CD8-positive, alpha-beta memory T cell (primary cell): ENCODE results near the gene RAD51B. TPM values are rescaled to one million over a fixed set of nuclear protein-coding genes. Genes with fewer than 3 reads are reported as not detected.

Experiments
- CTCF ChIA-PET: fragments of 350-600 bp; sonication (Branson Sonifier 250); formaldehyde crosslinking; loops from one replicate; lab custom pipeline; 2021; ENCODE audit warnings: antibody characterized with exemption; lab: Charles Lee
- POLR2A ChIA-PET: fragments of 350-600 bp; sonication (Branson Sonifier 250); formaldehyde crosslinking; loops from one replicate; lab custom pipeline; 2021; ENCODE audit warnings: antibody characterized with exemption; lab: Charles Lee
- DNase-seq, 5 donors: peaks; one replicate each; pipeline versions ENCODE4 v3.0.0 to v3.0.0-alpha.2; 2020 to 2022; ENCODE audit warnings: mixed read lengths in 1 of 5
- H3K27ac ChIP-seq: one replicate; pipeline ENCODE4 v1.7.0; 2013; ENCODE audit warnings: low read depth, mild to moderate bottlenecking, low read length, moderate library complexity
- H3K27me3 ChIP-seq: 2 replicates; pipeline ENCODE4 v1.7.0; 2013; ENCODE audit warnings: low read length, mild to moderate bottlenecking; ENCODE audit not compliant: insufficient read depth, poor library complexity, severe bottlenecking
- H3K36me3 ChIP-seq: 2 replicates; pipeline ENCODE4 v1.7.0; 2013; ENCODE audit warnings: mild to moderate bottlenecking, low read length, moderate library complexity; ENCODE audit not compliant: insufficient read depth
- H3K4me1 ChIP-seq: 2 replicates; pipeline ENCODE4 v1.7.0; 2013; ENCODE audit warnings: mild to moderate bottlenecking, low read length, moderate library complexity; ENCODE audit not compliant: insufficient read depth
- H3K4me3 ChIP-seq: 2 replicates; pipeline ENCODE4 v1.7.0; 2013; ENCODE audit warnings: mild to moderate bottlenecking, low read length
- H3K9me3 ChIP-seq: 2 replicates; pipeline ENCODE4 v1.7.0; 2013; ENCODE audit warnings: mild to moderate bottlenecking, low read length
- H3K27ac Mint-ChIP-seq, 8 donors: one replicate each; pipeline ENCODE4 v1.8.0; 2020 to 2021; ENCODE audit warnings: mixed read lengths in 8 of 8, mild to moderate bottlenecking in 6 of 8, inconsistent platforms in 3 of 8, moderate library complexity in 3 of 8
- H3K27me3 Mint-ChIP-seq, 2 donors: one replicate each; pipeline ENCODE4 v1.8.0; 2020 to 2021; ENCODE audit warnings: mixed read lengths in 2 of 2, mild to moderate bottlenecking in 1 of 2, moderate library complexity in 1 of 2
- H3K36me3 Mint-ChIP-seq, 3 donors: one replicate each; pipeline ENCODE4 v1.8.0; 2020 to 2021; ENCODE audit warnings: mixed read lengths in 3 of 3, inconsistent platforms in 1 of 3, mild to moderate bottlenecking in 1 of 3
- H3K4me1 Mint-ChIP-seq, 3 donors: one replicate each; pipeline ENCODE4 v1.8.0; 2020 to 2021; ENCODE audit warnings: mixed read lengths in 3 of 3, inconsistent platforms in 1 of 3, mild to moderate bottlenecking in 1 of 3
- H3K4me3 Mint-ChIP-seq, 7 donors: one replicate each; pipeline ENCODE4 v1.8.0; 2020 to 2021; ENCODE audit warnings: mixed read lengths in 7 of 7, mild to moderate bottlenecking in 6 of 7, moderate library complexity in 4 of 7, inconsistent platforms in 2 of 7
- H3K9me3 Mint-ChIP-seq, 5 donors: one replicate each; pipeline ENCODE4 v1.8.0; 2020 to 2022; ENCODE audit warnings: mixed read lengths in 5 of 5, mild to moderate bottlenecking in 3 of 5, moderate library complexity in 2 of 5, inconsistent platforms in 1 of 5
- polyA plus RNA-seq: library from polyadenylated mRNA; unstranded; fragments of 300-500 nt; fragmentation: Illumina TruSeq; gene quantifications from one replicate; pipeline ENCODE4 v1.2.3, GENCODE V29; 2021
- total RNA-seq, 2 experiments: library from RNA; stranded (reverse); gene quantifications; one replicate each; pipeline ENCODE4 v1.2.3, GENCODE V29; 2021

Gene RAD51B
- total and polyA plus RNA-seq, 3 experiments from 2014 or later: 15.7 to 22.9 (median 17.4) TPM

DNA sequence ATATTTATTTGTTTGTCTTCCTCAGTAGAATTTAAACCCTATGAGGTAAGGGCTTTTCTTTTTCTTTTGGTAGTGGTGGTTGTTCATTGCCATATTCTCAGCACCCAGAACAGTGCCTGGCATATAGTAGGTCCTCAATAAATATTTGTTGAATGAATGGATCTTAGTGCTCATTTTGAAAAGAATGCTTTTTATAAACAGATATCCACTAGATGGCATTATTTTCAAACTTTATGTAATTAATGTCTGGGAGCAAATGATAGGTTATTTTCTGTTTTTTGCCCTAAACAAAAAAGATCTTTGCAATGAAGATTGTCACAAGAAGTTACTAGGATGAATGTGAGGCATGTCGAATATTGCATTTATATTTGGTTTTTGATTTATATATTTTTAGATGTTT is 64.1 kb downstream of the RAD51B start:
- no peak overlapping the region for H3K27ac ChIP-seq
- no peak for DNase-seq
- Mint-ChIP-seq H3K27ac (no peak overlapping the region), H3K4me3 (no peak overlapping the region), H3K27me3 (no peaks in the 10 kb centered on the region), H3K36me3 (peaks cover 4 to 9% (median 4%) of the 10 kb centered on the region in 3 donors), H3K9me3 (no peaks in the 10 kb centered on the region), H3K4me1 (peaks cover 27 to 38% (median 33%) of the 10 kb centered on the region in 3 donors)
- H3K4me1 ChIP-seq: peaks cover 5% of the 10 kb centered on the region
- H3K4me3 ChIP-seq: no peak overlapping the region
- H3K9me3 ChIP-seq: no peaks in the 10 kb centered on the region
- no peaks in the 10 kb centered on the region for H3K27me3 ChIP-seq
- H3K36me3 ChIP-seq: no peaks in the 10 kb centered on the region
- ChIA-PET POLR2A (no interaction called here), CTCF (interaction anchor here (2.7 kb wide), 1 partner anchor 960 kb away, joined by 17 read pairs; no protein-coding TSS in a partner anchor)

DNA sequence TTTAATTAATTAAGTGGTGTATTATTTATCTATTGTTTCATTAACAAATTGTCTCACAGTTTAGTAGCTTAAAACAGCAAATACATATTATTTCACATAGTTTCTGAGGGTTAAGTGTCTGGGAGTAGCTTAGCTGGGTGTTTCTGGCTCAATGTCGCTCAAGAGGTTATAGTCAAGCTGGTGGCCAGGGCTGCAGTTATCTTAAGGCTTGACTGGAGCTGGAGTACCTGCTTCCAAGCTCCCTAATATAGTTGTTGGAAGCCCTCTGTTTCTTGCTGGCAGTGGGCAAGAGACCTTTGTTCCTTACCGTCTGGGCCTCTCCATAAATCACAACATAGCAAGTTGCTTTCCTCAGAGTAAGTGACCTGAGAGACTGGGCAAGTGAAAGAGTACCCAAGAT is 66.6 kb downstream of the RAD51B start:
- Histone ChIP-seq H3K36me3 (no peaks in the 10 kb centered on the region), H3K4me1 (peaks cover 5% of the 10 kb centered on the region), H3K9me3 (no peaks in the 10 kb centered on the region), H3K4me3 (no peak overlapping the region), H3K27me3 (no peaks in the 10 kb centered on the region), H3K27ac (no peak overlapping the region)
- DNase-seq: no peak
- H3K27ac Mint-ChIP-seq: peak overlapping the region in 2 of 8 donors; percentile 17 to 34
- ChIA-PET CTCF (no interaction called here), POLR2A (no interaction called here)
- peaks cover 22 to 29% (median 24%) of the 10 kb centered on the region in 3 donors for H3K4me1 Mint-ChIP-seq
- no peaks in the 10 kb centered on the region for H3K27me3 Mint-ChIP-seq
- H3K4me3 Mint-ChIP-seq: no peak overlapping the region
- H3K36me3 Mint-ChIP-seq: peaks cover 4 to 9% (median 4%) of the 10 kb centered on the region in 3 donors
- H3K9me3 Mint-ChIP-seq: no peaks in the 10 kb centered on the region

DNA sequence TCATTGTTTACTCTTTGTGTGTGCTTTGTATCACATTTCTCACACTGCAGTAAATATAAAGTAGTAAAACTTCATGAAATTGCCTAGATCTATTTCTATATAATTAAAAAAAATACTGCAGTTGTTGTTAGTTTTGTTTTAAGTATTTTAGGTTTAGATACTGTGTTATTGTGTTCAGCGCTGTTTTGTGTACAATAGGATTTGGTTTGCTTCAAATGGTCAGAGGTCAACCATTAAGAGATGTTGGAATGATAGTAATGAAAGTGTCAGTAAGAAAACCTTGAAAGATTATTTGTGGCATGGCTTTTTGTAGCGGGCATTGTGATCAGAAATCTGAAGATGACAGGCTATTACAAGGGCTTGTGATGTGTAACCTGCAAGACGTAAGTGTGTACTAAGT is 67.9 kb downstream of the RAD51B start:
- Histone ChIP-seq H3K36me3 (no peaks in the 10 kb centered on the region), H3K9me3 (no peaks in the 10 kb centered on the region), H3K4me3 (no peak overlapping the region), H3K27me3 (no peaks in the 10 kb centered on the region), H3K4me1 (no peaks in the 10 kb centered on the region), H3K27ac (no peak overlapping the region)
- no peak overlapping the region for H3K27ac Mint-ChIP-seq
- CTCF ChIA-PET: no interaction called here
- POLR2A ChIA-PET: no interaction called here
- no peaks in the 10 kb centered on the region for H3K27me3 Mint-ChIP-seq
- no peak overlapping the region for H3K4me3 Mint-ChIP-seq
- H3K9me3 Mint-ChIP-seq: no peaks in the 10 kb centered on the region
- peaks cover 4 to 7% (median 4%) of the 10 kb centered on the region in 3 donors for H3K36me3 Mint-ChIP-seq
- peaks cover 12 to 16% (median 13%) of the 10 kb centered on the region in 3 donors for H3K4me1 Mint-ChIP-seq
- no peak for DNase-seq

DNA sequence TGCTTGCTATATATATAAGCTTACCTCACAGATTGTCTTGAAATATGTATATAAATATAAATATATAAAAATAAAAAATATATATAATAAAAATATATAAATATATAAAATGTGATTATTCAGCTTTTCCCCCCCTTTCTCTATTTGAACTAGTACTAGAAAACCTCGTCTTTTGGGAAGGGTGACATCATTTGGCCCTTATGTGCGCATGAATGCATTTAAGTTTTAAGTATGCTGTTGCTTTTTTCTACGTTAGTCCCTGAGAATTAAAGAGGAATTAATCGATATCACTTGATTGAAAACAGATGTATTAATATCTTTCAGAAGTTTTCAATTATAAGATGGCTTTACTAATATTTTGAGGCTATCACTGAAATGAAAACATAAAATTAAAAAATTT is 69.9 kb downstream of the RAD51B start:
- Histone ChIP-seq H3K27me3 (no peaks in the 10 kb centered on the region), H3K4me3 (no peak overlapping the region), H3K4me1 (no peaks in the 10 kb centered on the region), H3K27ac (no peak overlapping the region), H3K9me3 (no peaks in the 10 kb centered on the region), H3K36me3 (no peaks in the 10 kb centered on the region)
- H3K27me3 Mint-ChIP-seq: no peaks in the 10 kb centered on the region
- no peak for DNase-seq
- CTCF ChIA-PET: no interaction called here
- H3K4me3 Mint-ChIP-seq: no peak overlapping the region
- POLR2A ChIA-PET: no interaction called here
- no peak overlapping the region for H3K27ac Mint-ChIP-seq
- H3K4me1 Mint-ChIP-seq: peaks cover 2 to 4% (median 3%) of the 10 kb centered on the region in 3 donors
- H3K9me3 Mint-ChIP-seq: no peaks in the 10 kb centered on the region
- peaks cover 4 to 7% (median 4%) of the 10 kb centered on the region in 3 donors for H3K36me3 Mint-ChIP-seq

DNA sequence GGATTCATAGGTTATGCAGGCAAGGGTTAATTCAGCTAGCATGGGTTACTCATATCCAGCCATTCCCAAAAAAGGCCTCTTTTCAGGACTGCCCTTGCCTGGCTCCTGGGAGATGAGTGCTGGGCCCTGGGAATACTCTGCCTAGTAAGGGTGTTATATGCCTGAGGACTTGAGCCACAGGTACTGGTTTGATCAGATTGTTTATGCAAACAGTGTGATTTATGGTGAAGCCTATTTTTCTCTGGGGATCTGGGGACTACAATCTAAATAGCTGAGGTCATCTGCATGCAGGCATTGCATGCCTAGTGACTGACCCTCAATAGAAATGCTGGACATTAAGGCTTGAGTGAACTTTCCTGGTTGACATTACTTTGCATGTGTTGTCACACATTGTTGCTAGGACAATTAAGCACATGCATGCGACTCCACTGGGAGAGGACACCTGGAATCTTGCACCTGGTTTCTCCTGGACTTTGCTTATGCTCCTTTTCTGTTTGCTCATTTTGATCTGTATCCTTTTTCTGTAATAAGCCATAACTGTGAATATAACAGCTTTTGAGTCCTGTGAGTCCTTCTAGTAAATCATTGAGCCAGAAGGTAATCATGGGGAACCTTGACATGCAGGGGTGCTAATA is 73.0 kb downstream of the RAD51B start:
- no peak overlapping the region for H3K27ac ChIP-seq
- CTCF ChIA-PET: no interaction called here
- Mint-ChIP-seq H3K27ac (peak overlapping the region in 1 of 8 donors; percentile 41), H3K4me3 (no peak overlapping the region), H3K27me3 (no peaks in the 10 kb centered on the region), H3K9me3 (no peaks in the 10 kb centered on the region), H3K4me1 (peaks cover 5 to 7% (median 7%) of the 10 kb centered on the region in 3 donors), H3K36me3 (peaks cover 0 to 2% (median 1%) of the 10 kb centered on the region in 3 donors)
- no peak for DNase-seq
- H3K36me3 ChIP-seq: no peaks in the 10 kb centered on the region
- no peaks in the 10 kb centered on the region for H3K27me3 ChIP-seq
- H3K4me3 ChIP-seq: no peak overlapping the region
- POLR2A ChIA-PET: no interaction called here
- no peaks in the 10 kb centered on the region for H3K4me1 ChIP-seq
- H3K9me3 ChIP-seq: no peaks in the 10 kb centered on the region

DNA sequence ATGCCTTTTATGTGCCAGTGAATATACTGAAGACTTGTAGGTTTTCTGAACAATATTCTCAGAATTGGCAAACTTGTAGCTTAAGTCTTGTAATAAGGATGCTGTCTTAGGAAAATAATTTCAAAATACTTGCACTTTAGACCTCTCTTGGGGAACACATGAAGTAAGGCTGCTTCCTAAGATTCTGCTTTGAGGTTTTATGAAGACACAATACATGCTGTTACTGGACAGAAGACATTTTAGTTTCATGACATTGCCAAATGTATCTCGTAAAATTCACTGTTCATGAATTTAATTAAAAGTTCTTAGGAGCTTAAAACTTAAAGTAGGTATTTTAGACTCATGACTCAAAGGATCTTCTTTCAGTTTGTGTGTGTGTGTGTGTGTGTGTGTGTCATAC is 80.7 kb downstream of the RAD51B start:
- no peak overlapping the region for H3K27ac Mint-ChIP-seq
- H3K4me1 Mint-ChIP-seq: peaks cover 8 to 16% (median 13%) of the 10 kb centered on the region in 3 donors
- POLR2A ChIA-PET: no interaction called here
- Histone ChIP-seq H3K27ac (no peak overlapping the region), H3K27me3 (no peaks in the 10 kb centered on the region), H3K36me3 (no peaks in the 10 kb centered on the region), H3K4me1 (no peaks in the 10 kb centered on the region), H3K9me3 (no peaks in the 10 kb centered on the region), H3K4me3 (no peak overlapping the region)
- no peak overlapping the region for H3K4me3 Mint-ChIP-seq
- H3K9me3 Mint-ChIP-seq: peaks cover 0 to 4% (median 2%) of the 10 kb centered on the region in 5 donors
- CTCF ChIA-PET: no interaction called here
- H3K36me3 Mint-ChIP-seq: peaks cover 0 to 13% (median 8%) of the 10 kb centered on the region in 3 donors
- H3K27me3 Mint-ChIP-seq: no peaks in the 10 kb centered on the region
- DNase-seq: no peak

DNA sequence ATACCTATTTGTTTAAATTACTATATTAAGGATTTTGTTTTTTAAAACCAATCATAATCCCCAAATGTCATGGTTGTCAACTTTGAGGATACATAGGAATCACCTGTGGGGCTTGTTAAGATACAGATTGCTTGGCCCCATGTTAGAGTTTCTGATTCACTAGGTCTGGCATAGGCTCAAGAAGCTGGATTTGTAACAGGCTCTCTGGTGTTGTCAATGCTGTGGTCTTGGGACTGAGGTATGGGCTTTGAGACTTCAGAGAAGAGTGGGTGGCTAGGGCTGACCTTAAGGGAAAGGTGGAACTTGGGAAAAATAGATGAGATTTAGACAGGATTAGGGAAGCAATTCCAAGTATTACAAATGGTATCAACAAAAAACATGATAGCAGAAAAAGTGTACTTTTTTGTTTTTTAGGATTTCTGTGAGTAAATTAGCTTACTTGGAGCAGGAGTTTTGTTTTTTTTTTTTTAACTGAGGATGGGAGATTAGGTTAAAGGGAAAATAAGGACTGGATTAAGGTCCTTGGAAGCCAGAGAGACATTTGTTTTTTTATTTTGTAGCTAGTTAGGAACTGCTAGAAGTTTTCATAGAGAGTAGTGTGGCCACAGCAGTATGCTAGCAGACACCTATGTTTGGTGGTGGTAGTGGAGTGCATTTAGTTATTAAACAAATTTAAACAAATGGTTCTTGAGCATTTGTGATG is 88.6 kb downstream of the RAD51B start:
- no peaks in the 10 kb centered on the region for H3K9me3 ChIP-seq
- H3K4me1 ChIP-seq: no peaks in the 10 kb centered on the region
- H3K36me3 Mint-ChIP-seq: peaks cover 4 to 25% (median 6%) of the 10 kb centered on the region in 3 donors
- ChIA-PET POLR2A (no interaction called here), CTCF (no interaction called here)
- peak overlapping the region in 1 of 8 donors; percentile 8 for H3K27ac Mint-ChIP-seq
- no peak overlapping the region for H3K4me3 ChIP-seq
- peaks cover 0 to 2% (median 0%) of the 10 kb centered on the region in 3 donors for H3K4me1 Mint-ChIP-seq
- H3K9me3 Mint-ChIP-seq: no peaks in the 10 kb centered on the region
- peaks cover 0 to 1% of the 10 kb centered on the region in 2 donors for H3K27me3 Mint-ChIP-seq
- no peak overlapping the region for H3K4me3 Mint-ChIP-seq
- DNase-seq: no peak
- no peak overlapping the region for H3K27ac ChIP-seq
- H3K27me3 ChIP-seq: no peaks in the 10 kb centered on the region
- no peaks in the 10 kb centered on the region for H3K36me3 ChIP-seq

DNA sequence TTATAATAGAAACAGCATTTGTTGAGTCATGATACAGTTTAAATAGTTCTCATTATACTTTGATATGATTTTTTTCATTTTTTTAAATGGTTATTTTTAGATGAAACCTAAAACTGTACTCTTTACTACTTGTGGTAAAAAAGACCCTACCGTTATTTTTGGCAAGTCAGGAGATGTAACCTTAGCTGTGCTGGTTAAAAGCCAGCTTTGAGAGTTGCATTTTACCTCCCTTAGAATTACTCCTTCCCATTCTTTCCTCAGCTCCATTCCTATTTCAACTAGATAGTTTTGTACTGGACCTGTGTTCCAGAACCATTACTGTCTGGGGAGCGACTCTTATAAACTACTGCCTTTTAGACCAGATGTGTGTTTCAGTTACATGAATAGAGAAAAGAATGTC is 92.0 kb downstream of the RAD51B start:
- Histone ChIP-seq H3K27ac (no peak overlapping the region), H3K4me1 (no peaks in the 10 kb centered on the region), H3K36me3 (no peaks in the 10 kb centered on the region), H3K27me3 (no peaks in the 10 kb centered on the region), H3K4me3 (no peak overlapping the region), H3K9me3 (no peaks in the 10 kb centered on the region)
- Mint-ChIP-seq H3K27me3 (no peaks in the 10 kb centered on the region), H3K4me1 (peaks cover 0 to 2% (median 0%) of the 10 kb centered on the region in 3 donors), H3K27ac (no peak overlapping the region), H3K9me3 (no peaks in the 10 kb centered on the region), H3K36me3 (peaks cover 2 to 6% (median 3%) of the 10 kb centered on the region in 3 donors), H3K4me3 (no peak overlapping the region)
- ChIA-PET CTCF (no interaction called here), POLR2A (no interaction called here)
- DNase-seq: no peak
